Esophagus (tissue), 2 donors: Measurements from ENCODE around the gene GPR107. TPM values are rescaled to one million over a fixed set of nuclear protein-coding genes. Genes with fewer than 3 reads are reported as not detected.

Source experiments
- H3K27ac ChIP-seq, 2 donors: one replicate each; pipeline ENCODE4 v1.5.1; 2013; ENCODE audit warnings: low read depth in 2 of 2, mild to moderate bottlenecking in 2 of 2, inconsistent platforms in 1 of 2, low read length in 1 of 2, moderate library complexity in 1 of 2
- H3K27me3 ChIP-seq, 2 donors: one replicate each; pipeline ENCODE4 v1.6.1; 2013; ENCODE audit warnings: low read length in 2 of 2, control low read depth in 1 of 2, mild to moderate bottlenecking in 1 of 2; ENCODE audit not compliant: insufficient read depth in 2 of 2, control insufficient read depth in 1 of 2
- H3K36me3 ChIP-seq, 2 donors: one replicate each; pipeline ENCODE4 v1.6.1; 2013; ENCODE audit warnings: low read length in 1 of 2; ENCODE audit not compliant: control insufficient read depth in 2 of 2, insufficient read depth in 2 of 2
- H3K4me1 ChIP-seq, 2 donors: one replicate each; pipeline ENCODE4 v1.6.1; 2013; ENCODE audit warnings: low read length in 1 of 2; ENCODE audit not compliant: control insufficient read depth in 2 of 2, insufficient read depth in 2 of 2
- H3K4me3 ChIP-seq, 2 donors: one replicate each; pipeline ENCODE4 v1.5.1; 2013; ENCODE audit warnings: low read length in 2 of 2, mild to moderate bottlenecking in 2 of 2, low read depth in 1 of 2, moderate library complexity in 1 of 2
- H3K9me3 ChIP-seq, 2 donors: one replicate each; pipeline ENCODE4 v1.6.1; 2013; ENCODE audit warnings: mild to moderate bottlenecking in 2 of 2, low read depth in 1 of 2, low read length in 1 of 2, moderate library complexity in 1 of 2; ENCODE audit not compliant: control insufficient read depth in 2 of 2, insufficient read depth in 1 of 2
- WGBS, 2 donors: extraction: QIAGEN DNeasy Blood & Tissue Kit; methylation state at CpG; one replicate each; pipeline ENCODE4 v1.1.7; 2013; 5-methylcytosine and 5-hydroxymethylcytosine counted together
- polyA plus RNA-seq, 2 donors: library from polyadenylated mRNA; stranded (reverse); fragments of 200-250 nt; gene quantifications; one replicate each; pipeline ENCODE4 v1.2.3, GENCODE V29; 2013
- donor health status: healthy with polysubstance abuse.
- donor health status: Bipolar disorder and iron deficiency.

Gene GPR107
- polyA plus RNA-seq, 2 donors: 8.6 to 12.2 TPM

- Histone ChIP-seq H3K27me3 (no peaks in the 10 kb centered on the region), H3K36me3 (no peaks in the 10 kb centered on the region), H3K27ac (peak overlapping the region; percentile 28 to 29), H3K4me1 (no peaks in the 10 kb centered on the region), H3K9me3 (no peaks in the 10 kb centered on the region), H3K4me3 (peak overlapping the region; percentile 11 to 94)
- 57 to 63% methylated on average over 7 of the region's 7 CpGs for WGBS, 2 donors
Observed at GRCh38 chr9:130040984-130041647, 12.6 kb upstream of the GPR107 start.

- Histone ChIP-seq H3K9me3 (no peaks in the 10 kb centered on the region), H3K4me3 (peak overlapping the region; percentile 94 to 100), H3K4me1 (no peaks in the 10 kb centered on the region), H3K36me3 (no peaks in the 10 kb centered on the region), H3K27ac (peak overlapping the region; percentile 95), H3K27me3 (no peaks in the 10 kb centered on the region)
- WGBS, 2 donors: 1 to 2% methylated on average over 31 of the region's 31 CpGs
Observed at GRCh38 chr9:130041648-130042405, 11.9 kb upstream of the GPR107 start.

- no peaks in the 10 kb centered on the region for H3K4me1 ChIP-seq
- H3K36me3 ChIP-seq: no peaks in the 10 kb centered on the region
- WGBS, 2 donors: 1% methylated on average over 37 to 68 of the region's 68 CpGs
- no peaks in the 10 kb centered on the region for H3K9me3 ChIP-seq
- H3K27ac ChIP-seq: peak overlapping the region; percentile 95
- peak overlapping the region; percentile 94 to 100 for H3K4me3 ChIP-seq
- H3K27me3 ChIP-seq: no peaks in the 10 kb centered on the region
Observed at GRCh38 chr9:130042406-130042884, 11.3 kb upstream of the GPR107 start.

- peak within 1 kb of the TSS; percentile 95 for H3K27ac ChIP-seq
- H3K9me3 ChIP-seq: no peaks in the 10 kb centered on the region
- no peaks in the 10 kb centered on the region for H3K27me3 ChIP-seq
- H3K4me3 ChIP-seq: peak within 1 kb of the TSS; percentile 94 to 100
- no peaks in the 10 kb centered on the region for H3K36me3 ChIP-seq
- WGBS, 2 donors: 0 to 1% methylated on average over 54 to 92 of the region's 92 CpGs
- no peaks in the 10 kb centered on the region for H3K4me1 ChIP-seq
Observed at GRCh38 chr9:130042885-130043653, 10.6 kb upstream of the GPR107 start, which contains the start of gene FNBP1. Gene FNBP1 (minus strand): TSS chr9:130043189. CDS start chr9:130042975, 214 bp downstream.

- no peaks in the 10 kb centered on the region for H3K4me1 ChIP-seq
- peak overlapping the region; percentile 92 to 95 for H3K27ac ChIP-seq
- H3K9me3 ChIP-seq: no peaks in the 10 kb centered on the region
- 29% methylated on average over 35 to 37 of the region's 37 CpGs for WGBS, 2 donors
- no peaks in the 10 kb centered on the region for H3K27me3 ChIP-seq
- no peaks in the 10 kb centered on the region for H3K36me3 ChIP-seq
- peak overlapping the region; percentile 53 to 94 for H3K4me3 ChIP-seq
Observed at GRCh38 chr9:130043654-130044623, 9.8 kb upstream of the GPR107 start.

- H3K27ac ChIP-seq: no peak overlapping the region
- H3K4me1 ChIP-seq: no peaks in the 10 kb centered on the region
- H3K36me3 ChIP-seq: no peaks in the 10 kb centered on the region
- 69 to 75% methylated on average over 4 of the region's 4 CpGs for WGBS, 2 donors
- H3K9me3 ChIP-seq: no peaks in the 10 kb centered on the region
- H3K27me3 ChIP-seq: no peaks in the 10 kb centered on the region
- no peak overlapping the region for H3K4me3 ChIP-seq
Observed at GRCh38 chr9:130045725-130046450, 7.8 kb upstream of the GPR107 start.

- H3K27ac ChIP-seq: no peak overlapping the region
- WGBS, 2 donors: 84 to 87% methylated on average over 11 of the region's 11 CpGs
- no peaks in the 10 kb centered on the region for H3K4me1 ChIP-seq
- H3K4me3 ChIP-seq: no peak overlapping the region
- no peaks in the 10 kb centered on the region for H3K27me3 ChIP-seq
- H3K9me3 ChIP-seq: no peaks in the 10 kb centered on the region
- H3K36me3 ChIP-seq: no peaks in the 10 kb centered on the region
Observed at GRCh38 chr9:130049431-130050210, 4.1 kb upstream of the GPR107 start.

GRCh38 chr9:130050462-130050861 is 3.2 kb upstream of the GPR107 start:
- Histone ChIP-seq H3K9me3 (no peaks in the 10 kb centered on the region), H3K4me1 (no peaks in the 10 kb centered on the region), H3K27me3 (no peaks in the 10 kb centered on the region), H3K4me3 (no peak overlapping the region), H3K27ac (no peak overlapping the region), H3K36me3 (no peaks in the 10 kb centered on the region)
- WGBS, 2 donors: 95 to 97% methylated on average over 3 of the region's 3 CpGs
